GM12801 (cell line): ENCODE results near the gene CALR.

Source experiments
- CTCF ChIP-seq: IDR thresholded peaks from one replicate; pipeline ENCODE4 v1.5.1; 2011; ENCODE audit warnings: control low read depth; ENCODE audit not compliant: insufficient read length; ENCODE audit errors: extremely low read depth

CALR gene

GRCh38 chr19:12979974-12980373, 41.6 kb downstream of the CALR start:
- no peak for TF ChIP-seq CTCF

GRCh38 chr19:12982648-12983047, 44.2 kb downstream of the CALR start:
- no peak for TF ChIP-seq CTCF

DNA sequence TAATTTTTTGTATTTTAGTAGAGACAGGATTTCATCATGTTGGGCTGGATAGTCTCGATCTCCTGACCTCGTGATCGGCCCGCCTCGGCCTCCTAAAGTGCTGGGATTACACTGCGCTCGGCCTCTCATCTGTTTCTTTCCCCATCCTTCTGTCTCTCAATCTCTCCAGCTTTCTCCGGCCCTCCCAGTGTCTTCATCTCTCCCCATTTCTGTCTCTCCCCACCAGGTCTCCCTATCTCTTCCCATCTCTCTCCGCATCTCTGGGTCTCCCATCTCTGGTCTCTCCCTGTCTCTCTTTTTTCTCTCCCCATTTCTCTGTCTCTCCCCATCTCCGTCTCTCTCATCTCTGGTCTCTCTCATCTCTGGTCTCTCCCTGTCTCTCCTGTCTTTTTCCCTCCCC, 44.7 kb downstream of the CALR start:
- no peak for TF ChIP-seq CTCF

DNA sequence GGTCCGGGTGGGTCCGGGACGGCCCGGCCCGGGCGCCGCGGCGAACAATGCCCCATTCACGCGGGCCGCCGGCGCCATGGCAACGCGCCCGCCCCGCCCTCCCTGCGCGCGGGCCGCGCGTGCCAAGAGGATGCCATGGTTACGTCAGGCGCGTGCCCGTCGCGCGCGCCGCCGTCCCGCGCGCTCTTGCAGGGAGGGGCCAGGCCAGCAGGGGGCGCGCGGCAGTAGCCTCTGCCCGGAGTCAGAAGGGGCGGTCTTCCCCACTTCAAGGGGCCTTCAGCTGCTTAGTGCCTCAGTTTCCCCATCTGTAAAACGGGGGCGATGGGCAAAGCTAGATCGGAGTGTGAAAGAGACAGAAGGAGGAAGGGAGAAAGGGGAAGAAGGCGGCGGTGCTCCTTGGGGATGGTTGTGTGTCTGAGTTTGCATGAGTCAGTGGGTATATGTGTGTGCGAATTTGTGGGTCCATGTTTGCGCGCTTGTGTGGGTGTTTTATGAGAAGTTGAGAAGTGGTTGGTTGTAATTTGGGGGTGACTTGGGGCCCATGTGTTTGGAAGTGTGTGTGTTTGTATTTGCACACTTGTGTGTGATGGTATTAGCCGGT, 45.2 kb downstream of the CALR start:
- no peak for TF ChIP-seq CTCF

DNA sequence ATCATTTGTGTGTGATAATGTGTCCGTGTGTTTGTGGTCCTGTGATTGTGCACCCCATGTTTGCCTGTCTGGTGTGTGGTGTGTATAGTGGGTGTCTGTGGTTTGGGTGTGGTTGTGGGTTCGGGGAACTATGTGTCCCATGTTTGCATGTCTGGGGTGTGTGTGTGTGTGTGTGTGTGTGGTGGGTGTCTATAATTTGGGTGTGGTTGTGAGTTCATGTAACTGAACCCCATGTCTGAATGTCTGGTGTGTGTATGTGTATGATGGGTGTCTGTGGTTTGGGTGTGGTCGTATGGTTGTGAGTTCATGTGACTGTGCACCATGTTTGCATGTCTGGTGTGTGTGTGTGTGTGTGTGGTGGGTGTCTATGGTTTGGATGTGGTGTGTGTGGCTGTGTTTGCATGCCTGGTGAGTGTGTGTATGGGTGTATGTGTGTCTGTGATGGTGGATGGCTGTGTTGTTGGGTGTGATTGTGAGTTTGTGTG, 45.8 kb downstream of the CALR start:
- TF ChIP-seq CTCF = no peak

- no peak for TF ChIP-seq CTCF
These were observed 46.3 kb downstream of the CALR start for GRCh38 chr19:12984683-12985048.

GRCh38 chr19:12985049-12985776, 46.8 kb downstream of the CALR start:
- TF ChIP-seq CTCF = no peak
